Measurements from ENCODE around the gene ZNF438.

GRCh38 chr10:30988831-30989435, 42.7 kb downstream of the ZNF438 start:
- TF ChIP-seq CTCF (IDR thresholded peaks at IDR 0.05; ENCODE audit: borderline replicate concordance, extremely low read depth, low read length, poor library complexity, severe bottlenecking) = no peak
- no peak for TF ChIP-seq EZH2 (IDR thresholded peaks at IDR 0.05; ENCODE audit: borderline replicate concordance, low read depth, low read length, severe bottlenecking)
